Measurements from ENCODE around the gene CRADD.

Gene CRADD

GRCh38 chr12:93896427-93896826 is 219.3 kb downstream of the CRADD start:
- no peak for DNase-seq (ENCODE audit: extremely low read depth, low read depth)
- TF ChIP-seq, protein P1, sequence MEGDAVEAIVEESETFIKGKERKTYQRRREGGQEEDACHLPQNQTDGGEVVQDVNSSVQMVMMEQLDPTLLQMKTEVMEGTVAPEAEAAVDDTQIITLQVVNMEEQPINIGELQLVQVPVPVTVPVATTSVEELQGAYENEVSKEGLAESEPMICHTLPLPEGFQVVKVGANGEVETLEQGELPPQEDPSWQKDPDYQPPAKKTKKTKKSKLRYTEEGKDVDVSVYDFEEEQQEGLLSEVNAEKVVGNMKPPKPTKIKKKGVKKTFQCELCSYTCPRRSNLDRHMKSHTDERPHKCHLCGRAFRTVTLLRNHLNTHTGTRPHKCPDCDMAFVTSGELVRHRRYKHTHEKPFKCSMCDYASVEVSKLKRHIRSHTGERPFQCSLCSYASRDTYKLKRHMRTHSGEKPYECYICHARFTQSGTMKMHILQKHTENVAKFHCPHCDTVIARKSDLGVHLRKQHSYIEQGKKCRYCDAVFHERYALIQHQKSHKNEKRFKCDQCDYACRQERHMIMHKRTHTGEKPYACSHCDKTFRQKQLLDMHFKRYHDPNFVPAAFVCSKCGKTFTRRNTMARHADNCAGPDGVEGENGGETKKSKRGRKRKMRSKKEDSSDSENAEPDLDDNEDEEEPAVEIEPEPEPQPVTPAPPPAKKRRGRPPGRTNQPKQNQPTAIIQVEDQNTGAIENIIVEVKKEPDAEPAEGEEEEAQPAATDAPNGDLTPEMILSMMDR (IDR thresholded peaks at IDR 0.05; ENCODE audit: low read depth, low read length), result no peak

- TF ChIP-seq, protein P1 (IDR thresholded peaks at IDR 0.05; ENCODE audit: low read depth, low read length), result no peak
- no peak for DNase-seq (ENCODE audit: extremely low read depth, low read depth)
Observed at GRCh38 chr12:93896952-93897351, 219.8 kb downstream of the CRADD start.

GRCh38 chr12:93901739-93902138 is 224.6 kb downstream of the CRADD start:
- TF ChIP-seq, protein P1 (IDR thresholded peaks at IDR 0.05; ENCODE audit: low read depth, low read length), result no peak
- DNase-seq (ENCODE audit: extremely low read depth, low read depth), result no peak

DNA sequence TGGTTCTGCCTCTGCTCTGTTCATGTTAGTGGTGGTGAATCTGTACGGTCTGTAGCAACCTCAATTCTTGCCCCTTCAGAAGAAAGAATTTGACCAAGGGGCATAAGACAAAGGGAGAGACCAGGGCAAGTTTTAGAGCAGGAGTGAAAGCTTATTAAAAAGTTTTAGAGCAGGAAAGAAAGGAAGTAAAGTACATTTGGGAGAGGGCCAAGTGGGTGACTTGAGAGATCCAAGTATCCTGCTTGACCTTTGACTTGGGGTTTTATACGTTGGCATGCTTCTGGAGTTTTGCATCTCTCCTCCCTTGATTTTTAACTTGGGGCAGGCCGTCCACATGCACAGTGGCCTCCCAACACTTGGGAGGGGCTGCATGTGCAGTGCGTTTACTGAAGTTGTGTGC is 225.0 kb downstream of the CRADD start:
- no peak for DNase-seq (ENCODE audit: extremely low read depth, low read depth)
- TF ChIP-seq, protein P1 (IDR thresholded peaks at IDR 0.05; ENCODE audit: low read depth, low read length), result no peak

DNA sequence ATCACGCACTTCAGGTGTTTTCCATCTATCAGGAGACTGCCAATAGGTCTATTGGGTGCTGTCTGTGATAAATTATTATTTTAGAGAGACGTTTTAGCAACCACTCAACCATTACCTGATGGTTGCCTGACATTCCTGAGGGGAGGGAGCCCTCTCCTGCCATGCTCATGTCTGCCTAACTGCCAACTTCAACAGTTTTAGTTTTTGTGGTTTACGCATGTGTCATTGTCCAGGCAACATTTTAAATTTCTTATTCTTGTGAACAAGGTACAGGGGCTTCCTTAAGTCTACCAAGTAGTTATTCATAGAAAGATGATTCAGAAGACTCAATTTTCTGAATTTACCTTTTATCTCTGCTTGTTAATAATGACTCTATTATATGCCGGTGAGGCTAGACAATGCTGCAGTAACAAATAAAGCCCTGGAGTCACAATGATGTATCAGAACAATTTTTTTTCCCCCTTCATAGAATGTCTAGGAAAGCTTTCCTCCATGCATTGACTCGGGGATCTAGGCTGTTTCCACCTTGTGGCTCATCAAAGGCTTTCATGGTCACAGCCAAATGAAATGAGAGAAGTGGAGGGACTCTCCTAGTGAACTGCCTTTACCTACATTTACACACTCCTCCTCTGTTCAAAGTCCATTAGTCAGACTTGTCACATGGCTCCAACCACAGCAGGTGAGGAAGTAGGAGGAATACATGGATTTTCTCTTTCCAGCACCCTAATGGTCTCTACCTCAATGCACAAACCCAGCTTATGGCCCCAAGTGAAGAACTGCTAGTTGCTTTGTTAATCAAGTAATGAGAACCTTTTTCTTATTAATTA is 225.8 kb downstream of the CRADD start:
- TF ChIP-seq, protein P1 (IDR thresholded peaks at IDR 0.05; ENCODE audit: low read depth, low read length), result no peak
- no peak for DNase-seq (ENCODE audit: extremely low read depth, low read depth)

DNA sequence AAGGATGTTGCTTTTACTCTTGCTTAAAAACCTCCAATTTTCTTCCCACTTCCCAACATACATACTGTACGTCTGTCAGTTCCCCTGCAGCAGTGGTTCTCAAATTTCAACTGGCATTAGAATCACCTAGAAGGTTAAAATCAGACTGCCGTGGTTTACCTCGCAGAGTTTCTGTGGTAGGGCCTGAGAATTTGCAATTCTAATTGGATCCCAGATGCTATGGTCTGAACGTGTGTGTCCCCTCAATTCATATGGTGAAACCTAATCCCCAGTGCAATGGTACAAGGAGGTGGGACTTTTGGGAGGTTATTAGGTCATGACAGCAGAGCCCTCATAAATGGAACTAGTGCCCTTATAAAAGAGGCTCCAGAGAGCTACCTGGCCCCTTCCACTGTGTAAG is 226.9 kb downstream of the CRADD start:
- no peak for DNase-seq (ENCODE audit: extremely low read depth, low read depth)
- TF ChIP-seq, protein P1 (IDR thresholded peaks at IDR 0.05; ENCODE audit: low read depth, low read length), result no peak

- DNase-seq (ENCODE audit: extremely low read depth, low read depth), result no peak
- TF ChIP-seq, protein P1 (IDR thresholded peaks at IDR 0.05; ENCODE audit: low read depth, low read length), result no peak
Observed at GRCh38 chr12:93908264-93908663, 231.1 kb downstream of the CRADD start.
